ENCODE results near the gene RTN4IP1.
"Not testable (repeated sequence)": the region's sequence is repeated elsewhere in the genome, so short reads cannot be mapped to it uniquely, and the experiment has no call there.

Gene RTN4IP1

GRCh38 chr6:106630366-106630765 is 1.1 kb upstream of the RTN4IP1 start:
- Histone ChIP-seq H3K36me3 (ENCODE audit: insufficient read depth, low read length) (no peaks in the 10 kb centered on the region), H3K27me3 (ENCODE audit: insufficient read depth, low read length, poor library complexity, severe bottlenecking) (no peaks in the 10 kb centered on the region), H3K9me3 (ENCODE audit: insufficient read depth, low read depth, low read length) (no peaks in the 10 kb centered on the region), H3K9ac (ENCODE audit: low read depth, low read length, poor library complexity, severe bottlenecking) (peak overlapping the region; percentile 83), H4K20me1 (ENCODE audit: insufficient read depth, low read length, poor library complexity, severe bottlenecking) (no peaks in the 10 kb centered on the region), H2AFZ (ENCODE audit: low read length) (peak overlapping the region; percentile 82; the same call in 1 of the 2 replicates), H3K9me2 (replicated peaks; ENCODE audit: low read depth, low read length) (no peaks in the 10 kb centered on the region), H3K79me2 (ENCODE audit: insufficient read depth, low read length) (peaks cover 70% of the 10 kb centered on the region), H3K4me3 (ENCODE audit: low read length, poor library complexity, severe bottlenecking) (peak overlapping the region; percentile 86), H3K4me1 (ENCODE audit: insufficient read depth, low read length, poor library complexity, severe bottlenecking) (peaks cover 13% of the 10 kb centered on the region), H3K4me2 (ENCODE audit: low read depth, low read length, poor library complexity, severe bottlenecking) (peak overlapping the region; percentile 98), H3F3A (ENCODE audit: low read depth) (no peaks in the 10 kb centered on the region)
- TF ChIP-seq CTCF (conservative IDR thresholded peaks at IDR 0.05; ENCODE audit: low read length) (no peak), EZH2phosphoT487 (IDR thresholded peaks at IDR 0.05; ENCODE audit: borderline replicate concordance) (no peak)

GRCh38 chr6:106629859-106630163 is 513 bp upstream of the RTN4IP1 start:
- no peaks in the 10 kb centered on the region for H3K9me3 ChIP-seq (ENCODE audit: insufficient read depth, low read depth, low read length)
- no peaks in the 10 kb centered on the region for H3K9me2 ChIP-seq (replicated peaks; ENCODE audit: low read depth, low read length)
- H3K4me3 ChIP-seq (ENCODE audit: low read length, poor library complexity, severe bottlenecking), result peak overlapping the region; percentile 86
- no peaks in the 10 kb centered on the region for H3K27me3 ChIP-seq (ENCODE audit: insufficient read depth, low read length, poor library complexity, severe bottlenecking)
- H2AFZ ChIP-seq (ENCODE audit: low read length), result peak overlapping the region; percentile 82
- H3K79me2 ChIP-seq (ENCODE audit: insufficient read depth, low read length), result peaks cover 64% of the 10 kb centered on the region
- peak overlapping the region; percentile 98 for H3K4me2 ChIP-seq (ENCODE audit: low read depth, low read length, poor library complexity, severe bottlenecking)
- no peaks in the 10 kb centered on the region for H4K20me1 ChIP-seq (ENCODE audit: insufficient read depth, low read length, poor library complexity, severe bottlenecking)
- no peaks in the 10 kb centered on the region for H3K36me3 ChIP-seq (ENCODE audit: insufficient read depth, low read length)
- H3K9ac ChIP-seq (ENCODE audit: low read depth, low read length, poor library complexity, severe bottlenecking), result peak overlapping the region; percentile 83
- peaks cover 13% of the 10 kb centered on the region for H3K4me1 ChIP-seq (ENCODE audit: insufficient read depth, low read length, poor library complexity, severe bottlenecking)
- TF ChIP-seq EZH2phosphoT487 (IDR thresholded peaks at IDR 0.05; ENCODE audit: borderline replicate concordance), result no peak
- no peaks in the 10 kb centered on the region for H3F3A ChIP-seq (ENCODE audit: low read depth)

GRCh38 chr6:106628658-106629102 is 618 bp downstream of the RTN4IP1 start:
- H3K9me3 ChIP-seq (ENCODE audit: insufficient read depth, low read depth, low read length), result no peaks in the 10 kb centered on the region
- no peaks in the 10 kb centered on the region for H3K36me3 ChIP-seq (ENCODE audit: insufficient read depth, low read length)
- H2AFZ ChIP-seq (ENCODE audit: low read length), result peak overlapping the region; percentile 82
- H3F3A ChIP-seq (ENCODE audit: low read depth), result no peaks in the 10 kb centered on the region
- H3K27me3 ChIP-seq (ENCODE audit: insufficient read depth, low read length, poor library complexity, severe bottlenecking), result no peaks in the 10 kb centered on the region
- H3K79me2 ChIP-seq (ENCODE audit: insufficient read depth, low read length), result peaks cover 53% of the 10 kb centered on the region
- TF ChIP-seq CTCF (conservative IDR thresholded peaks at IDR 0.05; ENCODE audit: low read length) (no peak), EZH2phosphoT487 (IDR thresholded peaks at IDR 0.05; ENCODE audit: borderline replicate concordance) (no peak)
- H3K4me1 ChIP-seq (ENCODE audit: insufficient read depth, low read length, poor library complexity, severe bottlenecking), result peaks cover 13% of the 10 kb centered on the region
- H3K9ac ChIP-seq (ENCODE audit: low read depth, low read length, poor library complexity, severe bottlenecking), result peak overlapping the region; percentile 83
- H3K9me2 ChIP-seq (replicated peaks; ENCODE audit: low read depth, low read length), result no peaks in the 10 kb centered on the region
- H3K4me3 ChIP-seq (ENCODE audit: low read length, poor library complexity, severe bottlenecking), result peak overlapping the region; percentile 86
- H3K4me2 ChIP-seq (ENCODE audit: low read depth, low read length, poor library complexity, severe bottlenecking), result peak overlapping the region; percentile 98
- H4K20me1 ChIP-seq (ENCODE audit: insufficient read depth, low read length, poor library complexity, severe bottlenecking), result no peaks in the 10 kb centered on the region

- Histone ChIP-seq H3K4me1 (ENCODE audit: insufficient read depth, low read length, poor library complexity, severe bottlenecking) (peaks cover 13% of the 10 kb centered on the region), H3K79me2 (ENCODE audit: insufficient read depth, low read length) (peaks cover 45% of the 10 kb centered on the region), H3K4me3 (ENCODE audit: low read length, poor library complexity, severe bottlenecking) (peak overlapping the region; percentile 86), H3K4me2 (ENCODE audit: low read depth, low read length, poor library complexity, severe bottlenecking) (peak overlapping the region; percentile 98)
- not testable (repeated sequence) for H3K9me2 ChIP-seq (replicated peaks; ENCODE audit: low read depth, low read length); H4K20me1 ChIP-seq (ENCODE audit: insufficient read depth, low read length, poor library complexity, severe bottlenecking); H2AFZ ChIP-seq (ENCODE audit: low read length); H3K9ac ChIP-seq (ENCODE audit: low read depth, low read length, poor library complexity, severe bottlenecking); H3K27me3 ChIP-seq (ENCODE audit: insufficient read depth, low read length, poor library complexity, severe bottlenecking); H3K36me3 ChIP-seq (ENCODE audit: insufficient read depth, low read length); H3K9me3 ChIP-seq (ENCODE audit: insufficient read depth, low read depth, low read length); H3F3A ChIP-seq (ENCODE audit: low read depth)
Observed at GRCh38 chr6:106627760-106628159, 1.5 kb downstream of the RTN4IP1 start.
